ENCODE results near the gene GPI.
A peak's percentile ranks its signal among the peaks of the same experiment; 100 is the strongest.

Gene GPI

DNA sequence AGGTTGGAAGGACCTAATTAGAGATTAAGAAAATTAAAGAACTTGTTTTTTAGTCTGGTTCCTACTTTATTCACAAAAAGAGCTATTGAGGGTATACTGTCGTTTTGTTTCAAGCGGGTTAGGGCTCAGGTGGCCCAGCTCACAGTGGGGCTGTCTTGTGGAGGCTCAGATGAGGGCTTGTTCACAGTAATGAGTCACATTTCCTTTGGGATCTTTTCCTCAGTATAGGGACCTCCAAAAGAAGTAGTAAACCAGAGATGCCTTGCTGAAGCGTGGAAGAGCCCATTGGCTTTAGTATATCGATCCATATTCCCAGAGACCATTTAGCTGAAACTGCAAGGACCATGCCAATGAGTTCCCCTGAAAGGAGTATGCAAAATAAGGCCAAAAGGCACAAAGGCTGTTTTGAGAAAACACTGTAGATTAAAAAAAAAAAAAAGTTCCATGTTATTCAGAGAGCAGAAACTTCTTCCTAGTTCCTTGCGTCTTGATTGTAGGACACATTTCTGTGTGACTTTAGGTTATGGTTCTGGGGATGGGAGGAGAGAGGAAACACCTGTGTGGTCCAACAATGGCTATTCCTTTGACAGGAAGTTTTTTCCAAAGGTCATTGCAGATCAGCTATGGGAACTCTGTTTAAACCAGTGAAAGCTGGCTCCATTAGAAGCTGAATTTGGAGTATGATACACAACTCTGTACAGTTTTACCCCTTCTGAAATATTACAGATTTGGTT is 32.8 kb upstream of the GPI start:
- Histone ChIP-seq H3K27ac (ENCODE audit: low read depth, low read length) (no peak overlapping the region), H3K9me3 (ENCODE audit: control insufficient read depth, insufficient read depth, low read length) (no peaks in the 10 kb centered on the region), H3K4me1 (ENCODE audit: control insufficient read depth, low read length) (peaks cover 9% of the 10 kb centered on the region), H3K36me3 (ENCODE audit: control insufficient read depth, low read length) (peaks cover 29% of the 10 kb centered on the region), H3K79me2 (ENCODE audit: control insufficient read depth, low read length) (no peaks in the 10 kb centered on the region), H3K4me3 (ENCODE audit: low read length) (no peak overlapping the region), H3F3A (ENCODE audit: control insufficient read depth, insufficient read depth) (peaks cover 3% of the 10 kb centered on the region; the same call in 1 of the 2 replicates), H3K4me2 (ENCODE audit: low read length) (no peak overlapping the region), H4K20me1 (ENCODE audit: control insufficient read depth, insufficient read depth, low read depth, low read length) (no peaks in the 10 kb centered on the region), H3K9me2 (replicated peaks; ENCODE audit: control insufficient read depth, low read length) (no peaks in the 10 kb centered on the region), H3K27me3 (ENCODE audit: control insufficient read depth, low read length) (no peaks in the 10 kb centered on the region)
- TF ChIP-seq, protein P1, sequence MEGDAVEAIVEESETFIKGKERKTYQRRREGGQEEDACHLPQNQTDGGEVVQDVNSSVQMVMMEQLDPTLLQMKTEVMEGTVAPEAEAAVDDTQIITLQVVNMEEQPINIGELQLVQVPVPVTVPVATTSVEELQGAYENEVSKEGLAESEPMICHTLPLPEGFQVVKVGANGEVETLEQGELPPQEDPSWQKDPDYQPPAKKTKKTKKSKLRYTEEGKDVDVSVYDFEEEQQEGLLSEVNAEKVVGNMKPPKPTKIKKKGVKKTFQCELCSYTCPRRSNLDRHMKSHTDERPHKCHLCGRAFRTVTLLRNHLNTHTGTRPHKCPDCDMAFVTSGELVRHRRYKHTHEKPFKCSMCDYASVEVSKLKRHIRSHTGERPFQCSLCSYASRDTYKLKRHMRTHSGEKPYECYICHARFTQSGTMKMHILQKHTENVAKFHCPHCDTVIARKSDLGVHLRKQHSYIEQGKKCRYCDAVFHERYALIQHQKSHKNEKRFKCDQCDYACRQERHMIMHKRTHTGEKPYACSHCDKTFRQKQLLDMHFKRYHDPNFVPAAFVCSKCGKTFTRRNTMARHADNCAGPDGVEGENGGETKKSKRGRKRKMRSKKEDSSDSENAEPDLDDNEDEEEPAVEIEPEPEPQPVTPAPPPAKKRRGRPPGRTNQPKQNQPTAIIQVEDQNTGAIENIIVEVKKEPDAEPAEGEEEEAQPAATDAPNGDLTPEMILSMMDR (IDR thresholded peaks at IDR 0.05; ENCODE audit: low read depth, low read length, poor library complexity, severe bottlenecking): no peak
- no peak for TF ChIP-seq EZH2phosphoT487 (IDR thresholded peaks at IDR 0.05; ENCODE audit: borderline replicate concordance, low read length)

DNA sequence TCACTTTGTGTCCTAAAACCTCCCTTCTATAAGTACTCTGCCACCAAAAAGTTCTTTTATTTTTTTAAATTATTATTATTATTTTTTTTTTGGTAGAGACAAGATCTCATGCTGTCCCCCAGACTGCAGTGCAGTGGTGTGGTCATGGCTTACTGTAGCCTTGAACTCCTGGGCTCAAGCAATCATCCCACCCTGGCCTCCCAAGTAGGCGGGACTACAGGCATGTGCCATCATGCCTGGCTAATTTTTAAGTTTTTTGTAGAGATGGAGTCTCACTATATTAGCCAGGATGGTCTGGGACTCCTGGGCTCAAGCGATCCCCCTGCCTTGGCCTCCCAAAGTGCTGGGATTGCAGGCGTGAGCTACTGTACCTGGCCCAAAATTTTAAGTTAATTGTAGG is 29.1 kb upstream of the GPI start:
- Histone ChIP-seq H3K27ac (ENCODE audit: low read depth, low read length) (no peak overlapping the region), H3K4me2 (ENCODE audit: low read length) (no peak overlapping the region), H3K9me2 (replicated peaks; ENCODE audit: control insufficient read depth, low read length) (no peaks in the 10 kb centered on the region), H4K20me1 (ENCODE audit: control insufficient read depth, insufficient read depth, low read depth, low read length) (no peaks in the 10 kb centered on the region), H3K79me2 (ENCODE audit: control insufficient read depth, low read length) (no peaks in the 10 kb centered on the region), H3K4me1 (ENCODE audit: control insufficient read depth, low read length) (peaks cover 9% of the 10 kb centered on the region), H3F3A (ENCODE audit: control insufficient read depth, insufficient read depth) (peaks cover 3% of the 10 kb centered on the region; the same call in 1 of the 2 replicates), H3K27me3 (ENCODE audit: control insufficient read depth, low read length) (no peaks in the 10 kb centered on the region), H3K36me3 (ENCODE audit: control insufficient read depth, low read length) (peaks cover 35% of the 10 kb centered on the region), H3K9me3 (ENCODE audit: control insufficient read depth, insufficient read depth, low read length) (no peaks in the 10 kb centered on the region), H3K4me3 (ENCODE audit: low read length) (no peak overlapping the region)
- TF ChIP-seq EZH2phosphoT487 (IDR thresholded peaks at IDR 0.05; ENCODE audit: borderline replicate concordance, low read length): no peak
- TF ChIP-seq, protein P1 (IDR thresholded peaks at IDR 0.05; ENCODE audit: low read depth, low read length, poor library complexity, severe bottlenecking): no peak

DNA sequence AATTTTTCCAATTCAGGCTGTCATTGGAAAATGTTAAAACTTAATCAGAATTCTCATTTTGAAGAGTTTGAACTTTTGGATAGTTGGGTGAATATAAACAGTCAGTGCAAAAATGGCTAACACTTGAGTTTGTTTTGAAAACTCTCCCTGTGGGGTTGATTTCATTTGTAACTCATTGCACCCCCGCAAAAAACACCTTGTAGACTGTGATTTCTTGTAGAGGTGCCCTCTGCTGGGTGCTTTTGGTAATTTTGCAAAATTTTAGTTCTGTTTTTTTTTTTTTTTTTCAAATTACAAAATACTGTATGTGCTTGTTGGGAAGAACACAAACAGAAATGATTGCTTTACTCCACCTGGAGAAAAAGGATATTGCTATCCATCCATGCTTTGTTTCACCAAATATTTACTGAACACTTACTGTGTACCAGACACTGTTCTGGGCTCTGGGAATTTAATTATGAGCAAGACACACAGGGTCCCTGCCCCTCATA is 28.2 kb upstream of the GPI start:
- H3K4me2 ChIP-seq (ENCODE audit: low read length): no peak overlapping the region
- H3K27me3 ChIP-seq (ENCODE audit: control insufficient read depth, low read length): no peaks in the 10 kb centered on the region
- H3K9me3 ChIP-seq (ENCODE audit: control insufficient read depth, insufficient read depth, low read length): no peaks in the 10 kb centered on the region
- H4K20me1 ChIP-seq (ENCODE audit: control insufficient read depth, insufficient read depth, low read depth, low read length): no peaks in the 10 kb centered on the region
- no peak overlapping the region for H3K4me3 ChIP-seq (ENCODE audit: low read length)
- H3K9me2 ChIP-seq (replicated peaks; ENCODE audit: control insufficient read depth, low read length): no peaks in the 10 kb centered on the region
- peaks cover 9% of the 10 kb centered on the region for H3K4me1 ChIP-seq (ENCODE audit: control insufficient read depth, low read length)
- H3K36me3 ChIP-seq (ENCODE audit: control insufficient read depth, low read length): peaks cover 40% of the 10 kb centered on the region
- H3K27ac ChIP-seq (ENCODE audit: low read depth, low read length): no peak overlapping the region
- no peaks in the 10 kb centered on the region for H3K79me2 ChIP-seq (ENCODE audit: control insufficient read depth, low read length)
- H3F3A ChIP-seq (ENCODE audit: control insufficient read depth, insufficient read depth): peaks cover 3% of the 10 kb centered on the region; the same call in 1 of the 2 replicates
- no peak for TF ChIP-seq EZH2phosphoT487 (IDR thresholded peaks at IDR 0.05; ENCODE audit: borderline replicate concordance, low read length)
- TF ChIP-seq, protein P1 (IDR thresholded peaks at IDR 0.05; ENCODE audit: low read depth, low read length, poor library complexity, severe bottlenecking): peak; percentile 63

Measured in DOHH2 (cell line).